Measurements from ENCODE around the gene CHIC2. TPM values are rescaled to one million over a fixed set of nuclear protein-coding genes. Genes with fewer than 3 reads are reported as not detected.
"Not testable (repeated sequence)": the region's sequence is repeated elsewhere in the genome, so short reads cannot be mapped to it uniquely, and the experiment has no call there.

Gene CHIC2
- total and polyA plus RNA-seq, 8 donors: 3.9 to 11.5 (median 7.0) TPM

- 97 to 99% methylated on average over 7 of the region's 7 CpGs for WGBS, 2 donors
- ATAC-seq (no peak), FAIRE-seq (no peak), DNase-seq (no peak)
- no peak overlapping the region for H3K4me3 ChIP-seq
- intact Hi-C loops (cut with DNase I): no loop called here
- no peaks in the 10 kb centered on the region for H3K9me3 ChIP-seq
- H3K4me1 ChIP-seq: no peaks in the 10 kb centered on the region
- H3K27ac ChIP-seq: no peak overlapping the region
- no peaks in the 10 kb centered on the region for H3K27me3 ChIP-seq
- no peaks in the 10 kb centered on the region for H3K36me3 ChIP-seq
- no peak for TF ChIP-seq CTCF (IDR thresholded peaks at IDR 0.05)
These were observed 38.8 kb downstream of the CHIC2 start for GRCh38 chr4:54025582-54025981.

- H3K4me1 ChIP-seq; H3K36me3 ChIP-seq; intact Hi-C loops (cut with DNase I); FAIRE-seq; H3K9me3 ChIP-seq; DNase-seq; ATAC-seq; H3K27me3 ChIP-seq; H3K27ac ChIP-seq; H3K4me3 ChIP-seq: not testable (repeated sequence)
- WGBS, 2 donors: 96 to 97% methylated on average over 8 of the region's 8 CpGs
These were observed 41.4 kb downstream of the CHIC2 start for GRCh38 chr4:54023019-54023418.

GRCh38 chr4:54017974-54018373, 46.4 kb downstream of the CHIC2 start:
- no peaks in the 10 kb centered on the region for H3K27me3 ChIP-seq
- no peaks in the 10 kb centered on the region for H3K36me3 ChIP-seq
- 77 to 80% methylated on average over 1 of the region's 1 CpG for WGBS, 2 donors
- H3K9me3 ChIP-seq: no peaks in the 10 kb centered on the region
- H3K27ac ChIP-seq: no peak overlapping the region
- TF ChIP-seq CTCF (IDR thresholded peaks at IDR 0.05): no peak
- ATAC-seq: no peak
- no peak for FAIRE-seq
- no peak overlapping the region for H3K4me3 ChIP-seq
- intact Hi-C loops (cut with DNase I): no loop called here
- no peak for DNase-seq
- H3K4me1 ChIP-seq: peaks cover 7 to 16% (median 9%) of the 10 kb centered on the region in 3 donors

- DNase-seq (no peak), FAIRE-seq (no peak), ATAC-seq (no peak)
- H3K4me3 ChIP-seq: no peak overlapping the region
- H3K27me3 ChIP-seq: no peaks in the 10 kb centered on the region
- 94% methylated on average over 2 of the region's 2 CpGs for WGBS, 2 donors
- H3K36me3 ChIP-seq: no peaks in the 10 kb centered on the region
- peaks cover 7 to 16% (median 9%) of the 10 kb centered on the region in 3 donors for H3K4me1 ChIP-seq
- intact Hi-C loops (cut with DNase I): no loop called here
- H3K9me3 ChIP-seq: no peaks in the 10 kb centered on the region
- H3K27ac ChIP-seq: no peak overlapping the region
- TF ChIP-seq CTCF (IDR thresholded peaks at IDR 0.05): no peak
These were observed 47.1 kb downstream of the CHIC2 start for GRCh38 chr4:54017308-54017707.

- intact Hi-C loops (cut with DNase I): no loop called here
- Histone ChIP-seq H3K27me3 (no peaks in the 10 kb centered on the region), H3K27ac (no peak overlapping the region), H3K4me3 (no peak overlapping the region), H3K9me3 (no peaks in the 10 kb centered on the region), H3K36me3 (no peaks in the 10 kb centered on the region), H3K4me1 (peaks cover 8 to 16% (median 9%) of the 10 kb centered on the region in 3 donors)
- peak in 1 of 4 donors; percentile 48 for ATAC-seq
- TF ChIP-seq CTCF (IDR thresholded peaks at IDR 0.05): no peak
- no peak for DNase-seq
- 4 to 7% methylated on average over 1 of the region's 1 CpG for WGBS, 2 donors
- no peak for FAIRE-seq
These were observed 47.9 kb downstream of the CHIC2 start for GRCh38 chr4:54016504-54016903.

All from pancreas (tissue), 10 donors.